ENCODE results near the gene SYCE3.

The SYCE3 gene

DNA sequence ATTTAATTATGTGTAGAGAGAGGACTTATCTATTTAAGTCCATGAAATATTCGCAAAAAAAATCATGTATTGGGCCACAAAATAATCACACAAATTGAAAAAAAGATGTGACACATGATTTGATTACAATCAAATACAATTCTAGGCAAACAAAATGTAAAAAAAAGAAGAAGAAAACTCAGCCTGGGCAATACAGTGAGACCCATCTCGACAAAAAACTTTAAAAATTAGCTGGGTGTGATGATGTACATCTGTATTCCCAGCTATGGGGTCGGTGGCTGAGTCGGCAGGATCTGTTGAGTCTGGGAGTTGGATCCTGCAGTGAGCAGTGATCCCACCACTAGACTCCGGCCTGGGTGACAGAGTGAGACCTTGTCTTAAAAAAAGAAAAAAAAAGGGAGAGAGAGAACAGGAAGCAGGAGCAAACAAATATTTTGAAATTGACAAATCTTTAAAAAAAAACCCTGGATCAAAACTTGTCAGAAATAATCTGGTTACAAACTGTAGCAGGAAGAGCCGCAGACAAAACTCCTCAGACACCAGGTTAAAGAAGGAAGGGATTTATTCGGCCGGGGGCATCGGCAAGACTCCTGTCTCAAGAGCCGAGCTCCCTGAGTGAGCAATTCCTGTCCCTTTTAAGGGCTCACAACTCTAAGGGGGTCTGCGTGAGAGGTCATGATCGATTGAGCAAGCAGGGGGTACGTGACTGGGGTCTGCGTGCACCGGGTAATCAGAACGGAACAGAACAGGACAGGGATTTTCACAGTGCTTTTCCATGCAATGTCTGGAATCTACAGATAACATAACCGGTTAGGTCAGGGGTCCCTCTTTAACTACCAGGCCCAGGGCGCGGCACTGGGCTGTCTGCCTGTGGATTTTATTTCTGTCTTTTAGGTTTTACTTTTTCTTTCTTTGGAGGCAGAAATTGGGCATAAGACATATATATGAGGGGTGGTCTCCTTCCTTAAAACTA is 29.6 kb downstream of the SYCE3 start:
- no peak for DNase-seq (ENCODE audit: low spot score)

DNA sequence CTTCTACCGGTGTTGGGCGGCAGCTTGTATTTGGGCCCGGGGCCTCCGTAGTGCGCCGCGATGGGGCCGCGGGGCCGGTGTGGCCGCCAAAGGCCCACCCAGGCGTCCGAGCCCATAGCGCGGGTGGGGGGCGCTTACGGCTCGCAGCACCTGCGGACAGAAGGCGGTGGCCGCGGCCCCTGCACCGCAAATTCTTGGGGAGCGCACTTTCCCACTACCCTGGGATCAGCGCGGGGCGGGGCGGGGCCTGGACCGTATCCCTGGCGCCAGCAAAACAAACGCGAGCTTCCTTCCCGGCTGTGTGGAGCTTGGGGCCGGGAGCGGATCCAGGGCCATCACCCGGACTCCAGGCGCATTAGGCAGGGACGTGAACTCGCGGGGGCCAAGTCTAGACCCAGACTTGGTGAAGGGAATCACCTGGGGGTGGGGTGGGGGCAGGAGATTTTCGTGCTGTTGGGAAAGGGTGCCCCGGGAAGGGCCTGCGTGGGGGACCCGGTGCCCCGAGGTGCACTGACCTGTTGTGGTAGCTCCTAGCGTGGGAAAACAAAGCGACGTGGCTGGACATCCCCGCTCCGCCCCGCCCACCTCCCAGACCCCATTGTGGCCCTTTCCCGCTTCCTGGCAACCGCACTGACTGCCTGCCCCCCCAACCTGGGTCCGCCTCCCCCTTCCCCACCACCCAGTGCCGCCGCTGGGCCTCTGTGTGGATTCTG is 30.6 kb downstream of the SYCE3 start:
- DNase-seq (ENCODE audit: low spot score): no peak

DNA sequence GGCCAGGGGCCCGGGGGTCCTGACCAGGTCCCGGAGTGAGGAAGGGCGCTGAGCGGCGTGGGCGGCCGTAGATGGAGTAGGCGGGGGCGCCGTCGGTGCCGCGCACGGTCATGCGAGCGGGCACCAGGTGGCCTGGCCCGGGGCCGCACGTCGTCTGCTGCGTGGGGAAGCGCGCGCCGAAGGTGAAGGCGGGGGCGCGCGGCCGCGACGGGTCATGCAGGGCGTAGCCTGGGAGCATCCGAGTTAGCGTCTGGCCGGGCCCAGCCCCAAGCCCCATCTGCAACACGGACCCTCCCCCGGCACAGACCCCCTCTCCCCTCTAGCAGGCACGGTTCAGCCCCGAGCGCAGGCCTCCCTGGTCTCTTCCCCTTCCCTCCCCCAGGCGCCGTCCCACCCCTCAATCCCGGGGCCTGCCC is 31.2 kb downstream of the SYCE3 start:
- DNase-seq (ENCODE audit: low spot score): no peak

DNA sequence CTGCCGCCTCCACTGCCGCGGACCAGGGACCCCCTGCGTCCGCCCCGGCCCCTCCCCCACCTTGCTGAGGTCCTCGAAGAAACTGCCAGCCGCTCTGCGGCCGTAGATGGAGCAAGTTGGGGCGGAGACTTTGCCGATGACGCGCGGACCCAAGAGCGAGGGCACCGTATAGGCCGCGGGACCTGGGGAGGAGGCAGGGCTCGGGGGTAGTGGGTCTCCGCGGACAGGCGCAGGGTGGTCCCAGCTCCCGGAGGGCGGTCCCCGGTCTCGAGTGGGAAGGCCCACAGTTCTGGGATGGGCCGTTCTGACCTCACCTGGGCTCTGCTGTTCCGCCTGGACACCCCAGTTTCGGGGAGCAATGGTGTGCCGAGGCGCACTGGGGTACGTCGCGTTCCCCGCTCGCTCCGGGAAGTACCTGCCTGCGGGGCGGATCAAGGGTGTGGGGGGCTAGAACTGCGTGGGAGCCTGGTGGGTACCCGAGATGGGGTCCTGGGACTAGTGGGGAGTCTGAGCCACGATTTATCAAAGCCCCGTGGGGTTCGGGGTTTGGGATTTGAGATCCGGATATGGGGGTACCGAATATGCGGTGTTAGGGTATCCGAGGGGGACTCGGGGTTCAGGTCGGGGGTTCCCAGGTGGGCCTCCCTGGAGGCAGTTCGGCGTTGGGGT is 31.7 kb downstream of the SYCE3 start:
- DNase-seq (ENCODE audit: low spot score): no peak

DNA sequence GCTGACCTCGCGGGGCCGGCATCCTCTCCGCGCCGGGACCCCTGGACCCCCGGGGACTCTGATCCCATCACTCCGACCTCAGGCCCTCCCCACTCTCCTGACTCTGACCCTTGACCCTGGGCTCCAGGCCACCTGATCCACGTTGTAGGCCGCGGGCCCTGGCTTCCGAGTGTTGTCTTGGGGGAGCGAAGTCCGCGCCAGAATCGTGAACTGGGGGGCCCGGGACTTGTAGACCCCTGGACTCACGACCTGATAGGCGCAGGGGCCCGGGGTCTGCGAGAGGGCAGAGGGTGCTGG is 32.2 kb downstream of the SYCE3 start:
- no peak for DNase-seq (ENCODE audit: low spot score)

DNA sequence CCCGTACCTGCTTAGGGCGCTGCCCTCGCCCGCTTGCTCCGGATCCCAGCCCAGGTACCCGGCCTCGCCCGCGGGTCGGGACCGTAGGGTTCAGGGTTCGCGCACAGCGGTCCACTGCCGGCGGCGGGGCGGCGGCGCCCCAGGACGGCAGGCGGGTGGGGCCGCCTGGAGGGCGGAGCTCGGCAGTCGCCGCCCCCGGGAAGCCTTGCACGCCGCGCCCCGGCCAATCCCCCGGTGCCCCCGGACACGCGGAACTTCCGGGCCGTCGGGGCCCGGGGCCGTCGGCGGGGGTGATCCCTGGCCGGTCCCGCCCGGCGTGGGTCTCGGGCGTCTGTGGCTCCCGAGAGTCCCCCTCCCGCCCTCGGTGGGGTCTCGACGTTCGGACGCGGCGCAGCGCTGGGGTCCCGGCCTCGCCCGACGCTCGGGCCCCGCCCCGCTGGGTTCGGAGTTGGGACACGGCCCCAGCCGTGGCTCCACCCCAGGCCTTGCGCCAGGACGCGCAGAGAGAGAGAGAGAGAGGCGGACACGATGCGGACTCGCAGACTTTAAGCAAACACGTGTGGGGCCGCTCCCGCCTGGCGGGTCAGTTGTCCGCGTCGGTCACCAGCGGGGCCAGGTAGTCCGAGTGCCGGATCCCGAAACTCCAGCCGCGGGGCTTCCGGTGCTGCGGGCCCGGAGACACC is 32.7 kb downstream of the SYCE3 start, which contains the start of gene TYMP:
Gene TYMP (minus strand): TSS at position 116 of the 683 bp plus-strand sequence. CDS start 303 bp downstream, outside the sequence.
- DNase-seq (ENCODE audit: low spot score): no peak

DNA sequence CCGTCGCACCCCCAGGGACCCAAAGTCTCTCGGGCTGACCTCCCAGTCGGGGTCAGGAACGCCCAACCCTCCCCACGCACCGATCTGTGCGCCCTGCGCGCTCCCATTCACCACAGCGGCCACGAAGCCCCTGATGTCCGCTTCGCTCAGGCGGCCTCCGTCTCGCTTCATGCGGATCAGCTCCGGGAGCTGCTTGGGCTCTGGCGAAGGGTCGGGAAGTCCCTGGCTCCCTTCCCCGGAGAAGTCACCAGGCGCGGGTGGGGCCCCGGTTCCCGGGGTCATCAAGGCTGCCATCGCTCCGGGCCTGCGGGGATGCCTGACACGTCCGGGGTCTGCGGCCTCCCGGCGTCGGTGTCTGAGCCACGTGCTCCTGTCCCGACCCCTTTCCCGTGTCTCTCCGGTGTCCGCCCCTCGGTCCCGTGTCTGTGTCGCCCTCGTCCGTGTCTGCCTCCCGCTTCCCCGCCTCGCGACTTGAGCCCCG is 33.3 kb downstream of the SYCE3 start:
- no peak for DNase-seq (ENCODE audit: low spot score)

DNA sequence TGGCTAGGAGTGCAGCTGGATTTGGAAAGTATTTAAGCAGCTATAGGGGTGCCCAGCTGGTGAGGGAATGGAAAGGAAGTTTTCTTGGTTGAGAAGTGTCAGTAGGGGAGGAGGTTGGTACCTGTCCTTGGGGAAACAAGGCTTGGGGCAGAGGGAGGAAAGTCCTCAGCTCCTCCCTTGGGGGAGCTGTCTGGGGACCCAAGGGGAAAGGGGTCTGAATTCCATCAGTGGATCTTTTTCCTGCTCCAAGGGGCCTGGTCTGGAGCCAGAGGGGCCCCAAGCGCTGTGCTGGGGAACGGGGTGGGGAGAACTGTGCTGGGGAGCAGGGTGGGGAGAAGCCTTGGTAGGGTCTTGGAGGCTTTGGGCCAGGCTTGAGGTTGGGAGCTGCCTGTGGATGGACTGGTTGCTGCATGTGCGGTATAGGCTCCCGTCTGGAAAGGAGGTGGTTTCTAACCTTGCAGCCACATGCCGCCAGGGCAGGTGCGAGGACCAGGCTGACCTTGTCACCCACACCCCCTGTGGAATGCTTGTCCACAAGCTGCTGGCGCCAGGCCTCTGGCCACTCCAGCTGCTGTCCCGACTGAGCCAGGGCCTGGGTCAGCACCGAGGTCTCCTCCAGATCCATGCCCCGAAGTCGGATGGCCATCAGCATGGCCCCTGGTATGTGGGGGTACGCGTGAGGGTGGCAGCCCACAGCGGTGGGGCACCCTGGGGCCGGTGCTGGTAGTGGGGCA is 33.9 kb downstream of the SYCE3 start:
- no peak for DNase-seq (ENCODE audit: low spot score)

DNA sequence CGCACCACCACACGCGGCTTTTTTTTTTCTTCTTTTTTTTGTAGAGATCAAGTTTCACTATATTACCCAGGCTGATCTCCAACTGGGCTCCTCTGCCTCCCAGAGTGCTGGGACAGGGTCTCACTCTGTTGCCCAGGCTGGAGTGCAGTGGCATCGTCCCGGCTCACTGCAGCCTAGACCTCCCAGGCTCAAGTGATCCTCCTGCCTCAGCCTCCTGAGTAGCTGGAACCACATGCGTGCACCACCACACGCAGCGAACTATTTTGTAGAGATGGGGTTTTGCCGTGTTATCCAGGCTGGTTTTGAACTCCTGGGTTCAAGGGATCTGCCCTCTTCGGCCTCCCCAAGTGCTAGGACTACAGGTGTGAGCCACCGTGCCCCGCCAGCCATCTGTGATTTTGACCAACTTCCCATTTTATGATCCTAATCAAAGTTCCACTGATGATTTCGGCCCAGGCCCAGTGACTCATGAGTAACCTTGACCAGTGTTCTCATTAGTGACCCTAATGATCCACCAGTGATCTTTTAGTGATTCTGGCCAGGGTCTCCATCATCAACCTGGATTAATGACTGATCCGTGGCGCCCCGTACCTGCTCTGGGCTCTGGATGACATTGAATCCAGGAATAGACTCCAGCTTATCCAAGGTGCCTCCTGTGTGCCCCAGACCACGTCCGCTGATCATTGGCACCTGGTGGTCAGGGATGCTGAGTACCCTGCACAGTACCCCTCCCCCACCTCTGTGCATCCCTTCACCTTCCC is 34.6 kb downstream of the SYCE3 start:
- DNase-seq (ENCODE audit: low spot score): no peak

DNA sequence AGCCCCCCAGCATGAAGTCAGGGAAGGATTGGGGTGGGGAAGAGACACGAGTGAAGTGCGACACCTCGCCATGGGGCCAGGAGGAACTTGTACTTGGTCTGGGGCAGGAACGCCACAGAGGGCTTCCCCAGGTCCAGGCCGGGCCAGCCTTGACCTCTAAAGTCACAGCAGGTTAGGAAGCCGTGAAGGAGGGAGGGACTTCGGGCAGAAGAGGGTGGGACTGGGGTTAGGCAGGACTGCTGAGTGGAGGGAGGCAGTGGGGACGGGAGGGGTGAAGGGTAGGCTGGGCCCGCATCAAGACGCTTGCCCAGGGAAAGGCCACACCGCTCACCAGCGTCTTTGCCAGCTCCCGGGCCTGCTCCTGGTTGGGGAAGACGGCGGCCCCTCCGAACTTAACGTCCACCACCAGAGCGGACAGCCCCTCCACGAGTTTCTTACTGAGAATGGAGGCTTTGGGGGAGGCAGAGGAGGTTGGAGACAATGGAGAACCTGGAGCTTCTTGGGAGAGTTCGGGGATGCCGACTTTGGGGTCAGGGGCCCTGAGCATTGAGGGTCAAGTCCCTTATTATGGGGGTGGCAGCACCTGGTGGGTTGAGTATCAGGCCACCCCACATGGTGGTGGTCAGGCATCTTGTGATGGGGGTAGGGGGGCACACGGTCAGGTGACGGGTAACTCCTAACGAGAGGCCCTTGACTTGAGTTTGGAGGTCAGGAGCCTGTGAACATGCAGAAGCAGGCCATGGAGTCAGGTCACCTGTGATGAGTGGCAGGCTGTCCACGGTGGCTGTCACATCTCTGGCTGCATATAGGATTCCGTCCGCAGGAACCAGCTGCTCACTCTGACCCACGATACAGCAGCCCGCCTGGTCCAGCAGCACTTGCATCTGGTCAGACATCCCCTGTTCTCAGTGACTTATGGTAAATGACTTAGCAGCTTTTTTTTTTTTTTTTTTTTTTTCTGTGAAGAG is 35.6 kb downstream of the SYCE3 start:
- DNase-seq (ENCODE audit: low spot score): peak; percentile 74

DNA sequence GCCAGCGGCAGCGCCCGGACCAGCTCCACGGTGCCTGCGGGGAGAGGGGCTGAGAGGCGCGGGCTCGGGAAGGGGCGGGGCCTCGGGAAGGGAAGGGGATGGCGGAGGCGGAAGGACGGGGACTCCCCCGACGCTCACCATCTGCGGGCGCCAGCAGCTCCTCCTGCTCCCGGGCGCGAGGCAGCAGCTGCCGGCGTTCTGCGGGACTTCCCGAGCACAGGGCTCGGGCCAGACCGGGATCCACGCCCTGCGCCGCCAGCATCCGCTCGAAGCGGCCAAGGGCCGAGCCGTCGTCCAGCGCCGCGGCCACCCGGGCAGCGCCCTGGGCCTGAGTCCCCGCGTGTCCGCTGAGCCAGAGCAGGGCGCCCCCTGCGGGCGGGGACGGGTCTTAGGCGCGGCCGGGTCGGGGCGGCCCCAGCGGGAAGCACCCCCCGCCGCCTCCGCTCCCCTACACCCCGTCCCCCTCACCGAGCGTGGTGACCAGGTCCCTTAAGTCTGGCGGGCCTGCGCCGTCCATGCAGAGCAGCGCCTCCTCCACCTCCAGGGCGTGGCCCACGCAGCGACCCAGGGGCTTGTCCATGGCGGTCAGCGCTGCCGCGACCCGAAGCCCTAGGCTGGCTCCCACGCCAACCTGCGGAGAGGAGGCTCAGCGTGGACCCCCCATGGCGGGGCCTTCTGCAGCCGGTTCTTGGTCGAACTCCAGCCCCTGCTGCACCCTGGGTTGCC is 36.4 kb downstream of the SYCE3 start:
- DNase-seq (ENCODE audit: low spot score): peak; percentile 84

DNA sequence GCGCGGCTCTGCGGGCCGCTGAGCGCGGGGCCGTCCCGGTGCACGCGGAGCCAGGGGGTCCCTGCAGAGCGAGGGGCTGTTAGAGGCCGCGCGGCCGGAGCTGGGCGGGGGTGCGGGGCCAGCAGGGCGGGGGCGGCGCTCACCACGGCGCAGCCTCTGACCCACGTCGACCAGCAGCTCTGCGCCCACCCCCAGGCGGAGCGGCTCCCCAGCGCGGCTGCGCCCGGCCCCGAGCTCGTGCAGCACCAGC is 36.9 kb downstream of the SYCE3 start:
- DNase-seq (ENCODE audit: low spot score): no peak

DNA sequence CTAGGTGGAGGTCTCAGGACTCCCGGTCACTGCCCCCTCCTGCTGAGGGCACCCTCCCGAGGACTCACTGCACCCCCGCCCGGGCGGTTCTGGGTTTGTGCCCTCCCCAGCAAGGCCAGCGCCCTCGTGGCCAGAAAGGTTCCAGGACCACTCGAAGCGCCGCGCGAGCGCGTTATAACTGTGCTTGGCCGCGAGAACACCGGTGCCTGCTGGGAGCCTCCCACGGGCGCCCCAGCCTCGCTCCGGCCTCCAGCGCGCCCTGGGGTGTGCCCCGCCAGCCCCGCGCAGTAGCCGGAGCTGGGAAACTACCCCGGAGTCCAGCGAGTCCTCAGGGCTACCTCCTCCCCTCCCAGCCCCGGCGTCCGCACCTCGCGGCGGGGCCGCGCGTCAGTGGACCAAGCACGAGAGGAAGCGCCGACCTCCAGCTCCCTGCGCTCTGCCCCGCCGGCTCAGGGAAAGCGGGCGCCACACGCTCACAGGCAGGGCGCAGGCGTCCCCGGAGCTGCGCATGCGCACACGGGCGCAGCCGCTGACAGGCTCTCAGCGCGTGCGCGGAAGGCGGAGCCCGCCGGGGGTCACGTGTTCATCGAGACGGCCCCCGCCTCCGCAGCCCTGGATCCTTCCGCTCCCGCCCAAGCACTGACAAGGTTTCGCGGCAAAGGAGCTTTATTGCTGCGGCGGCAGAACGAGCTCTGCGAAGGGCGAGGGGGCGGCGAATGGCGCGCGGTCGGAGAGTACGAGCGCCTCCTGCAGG is 37.4 kb downstream of the SYCE3 start, which contains the start of gene SCO2:
Gene SCO2 (minus strand): TSS at position 495 of the 754 bp plus-strand sequence. CDS start 1,187 bp downstream, outside the sequence.
- peak; percentile 96 for DNase-seq (ENCODE audit: low spot score)

DNA sequence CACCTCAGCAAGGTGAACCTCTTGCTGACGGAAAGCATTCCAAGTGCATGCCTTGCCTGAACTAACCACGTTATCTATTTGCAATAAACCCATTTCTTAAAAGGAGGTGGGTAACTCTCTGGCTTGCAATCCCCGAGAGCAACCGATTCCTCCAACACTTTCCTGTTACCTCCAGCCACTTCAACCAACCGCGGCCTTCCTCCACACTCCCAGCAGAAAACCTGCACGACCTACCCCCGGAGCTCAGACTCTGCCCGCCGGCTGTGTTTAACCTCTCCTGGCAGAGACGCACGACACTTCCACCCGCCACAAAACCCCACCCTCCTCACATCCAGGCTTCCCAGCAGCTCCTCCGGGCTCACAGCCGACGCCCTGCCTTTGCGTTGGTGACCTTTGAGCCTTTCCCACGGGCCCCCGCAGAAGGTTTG is 38.0 kb downstream of the SYCE3 start:
- no peak for DNase-seq (ENCODE audit: low spot score)

DNA sequence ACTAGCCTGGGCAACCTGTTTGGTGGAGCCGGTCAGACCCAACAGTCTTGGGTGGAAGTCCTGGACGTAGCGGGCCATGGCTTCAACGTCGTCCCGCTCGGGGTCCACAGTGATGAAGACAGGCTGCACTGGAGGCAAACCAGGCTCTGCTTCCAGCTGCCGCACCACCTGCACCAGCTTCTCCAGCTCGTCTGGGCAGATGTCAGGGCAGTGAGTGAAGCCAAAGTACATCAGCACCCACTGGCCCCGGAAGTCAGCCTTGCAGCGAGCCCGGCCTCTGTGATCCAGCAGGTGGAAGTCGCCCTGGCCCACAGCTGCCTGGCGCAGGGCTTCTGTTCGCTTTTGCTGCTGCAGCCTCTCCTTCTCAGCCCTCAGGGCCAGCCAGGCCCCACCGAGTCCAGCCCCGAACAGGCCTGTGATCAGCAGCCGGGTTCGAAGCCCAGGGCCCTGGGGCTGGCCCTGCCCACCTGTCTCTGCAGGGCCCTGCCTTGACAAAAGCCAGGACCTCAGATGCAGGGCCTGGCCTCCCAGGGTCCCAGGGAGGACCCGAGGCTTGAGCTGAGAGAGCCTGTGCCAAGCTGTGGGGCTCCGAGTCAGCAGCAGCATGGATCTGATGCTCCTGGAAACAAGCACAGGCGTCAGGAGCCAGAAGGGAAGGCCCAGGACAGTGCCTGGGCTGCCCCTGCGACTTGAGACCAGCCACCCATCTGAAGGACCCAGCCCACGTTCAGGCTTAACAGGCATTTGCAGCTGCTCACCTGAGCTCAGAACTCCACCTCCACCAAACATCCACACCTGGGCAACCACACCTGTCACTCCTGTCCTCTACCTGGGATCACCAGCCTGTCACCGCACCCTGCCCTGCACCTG is 38.7 kb downstream of the SYCE3 start:
- peak; percentile 72 for DNase-seq (ENCODE audit: low spot score)

DNA sequence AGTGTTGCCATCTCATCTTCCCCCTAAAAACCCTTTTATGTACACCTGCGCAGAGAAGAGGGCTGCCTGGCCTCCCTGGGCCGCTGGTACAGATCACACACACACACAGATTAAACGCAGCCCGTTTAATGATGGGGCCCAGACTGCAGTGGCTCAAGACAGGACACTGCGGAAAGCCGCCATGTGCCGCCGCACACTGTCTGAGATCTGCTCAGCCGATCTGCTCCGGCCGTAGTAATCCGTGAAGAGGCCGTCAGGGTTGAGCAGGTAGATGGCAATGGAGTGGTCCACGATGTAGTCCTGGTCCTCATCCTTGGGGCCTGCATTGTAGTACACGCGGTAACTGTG is 39.3 kb downstream of the SYCE3 start:
- no peak for DNase-seq (ENCODE audit: low spot score)

Measured in SK-N-DZ (cell line).